Activated CD8-positive, alpha-beta T cell treated with anti-CD3 and anti-CD28 coated beads for 36 hours (primary cell): ENCODE results near the gene LMAN1. TPM values are rescaled to one million over a fixed set of nuclear protein-coding genes. Genes with fewer than 3 reads are reported as not detected.
A peak's percentile ranks its signal among the peaks of the same experiment; 100 is the strongest.

Source experiments
- ATAC-seq: fragments of 200-7000 bp; cut with Tn5 transposase; one replicate; pipeline ENCODE4 v1.10.0; 2021; ENCODE audit warnings: mild to moderate bottlenecking, moderate library complexity
- CTCF ChIA-PET: fragments of 350-600 bp; sonication (Branson Sonifier 250); formaldehyde crosslinking; loops from one replicate; lab custom pipeline; 2021; ENCODE audit warnings: antibody characterized with exemption; lab: Charles Lee
- POLR2A ChIA-PET: fragments of 350-600 bp; sonication (Branson Sonifier 250); formaldehyde crosslinking; loops from one replicate; lab custom pipeline; 2021; ENCODE audit warnings: antibody characterized with exemption; lab: Charles Lee
- DNase-seq: peaks from one replicate; pipeline ENCODE4 v3.0.0-alpha.2; 2020
- H3K27ac Mint-ChIP-seq: one replicate; pipeline ENCODE4 v1.8.0; 2021; ENCODE audit warnings: mild to moderate bottlenecking, mixed read lengths
- H3K27me3 Mint-ChIP-seq: one replicate; pipeline ENCODE4 v1.8.0; 2021; ENCODE audit warnings: mixed read lengths
- H3K36me3 Mint-ChIP-seq: one replicate; pipeline ENCODE4 v1.8.0; 2021; ENCODE audit warnings: low read depth, mixed read lengths
- H3K4me1 Mint-ChIP-seq: one replicate; pipeline ENCODE4 v1.8.0; 2021; ENCODE audit warnings: low read depth, mixed read lengths
- H3K4me3 Mint-ChIP-seq: one replicate; pipeline ENCODE4 v1.8.0; 2021; ENCODE audit warnings: mild to moderate bottlenecking, moderate library complexity, mixed read lengths
- H3K9me3 Mint-ChIP-seq: one replicate; pipeline ENCODE4 v1.8.0; 2021; ENCODE audit warnings: mixed read lengths
- CTCF ChIP-seq: fragments of 200-600 bp; IDR thresholded peaks from one replicate; pipeline ENCODE4 v1.8.0; 2022; ENCODE audit warnings: antibody characterized with exemption, mild to moderate bottlenecking
- intact Hi-C: fragments of 100-400 bp; cut with micrococcal nuclease; formaldehyde crosslinking; loops from one replicate; pipeline ENCODE4 v1.10.0; 2022
- total RNA-seq, 2 experiments: library from RNA; stranded (reverse); gene quantifications; one replicate each; pipeline ENCODE4 v1.2.3, GENCODE V29; 2021

LMAN1 gene
- 100 to 1,000 TPM; 126 to 140 TPM for total RNA-seq

- peak; percentile 96 for DNase-seq
- CTCF ChIA-PET: interaction anchor here (1.3 kb wide), 1 partner anchor 43 kb away, joined by 4 read pairs; no protein-coding TSS in a partner anchor
- peak within 1 kb of the TSS; percentile 87 for H3K4me3 Mint-ChIP-seq
Observed at GRCh38 chr18:59358712-59359575, at the start of gene LMAN1. Gene LMAN1, minus strand, starts transcription at chr18:59359265. Its CDS starts 21 bp downstream, at chr18:59359244.

GRCh38 chr18:59402432-59403090 is 43.5 kb upstream of the LMAN1 start:
- Mint-ChIP-seq H3K9me3 (no peaks in the 10 kb centered on the region), H3K27ac (no peak overlapping the region), H3K27me3 (peaks cover 7% of the 10 kb centered on the region), H3K4me3 (no peak overlapping the region), H3K4me1 (no peaks in the 10 kb centered on the region), H3K36me3 (no peaks in the 10 kb centered on the region)
- ChIA-PET POLR2A (no interaction called here), CTCF (interaction anchor here (0.6 to 5.5 kb wide), 59 partner anchors 9 to 639 kb away, joined by 3 to 219 read pairs (median 4); partner anchors contain the start of genes CPLX4, GRP, LMAN1 and RAX)
- DNase-seq: peak; percentile 87
- ATAC-seq: peak; percentile 100
- intact Hi-C loops: loop anchor here (2.0 kb wide), 2 partner anchors 92 to 154 kb away; no protein-coding TSS in a partner anchor
- TF ChIP-seq CTCF: peak; percentile 97

More at GRCh38 chr18:59358712-59359575, at the start of gene LMAN1:
- POLR2A ChIA-PET: interaction anchor here (0.9 to 1.6 kb wide), 6 partner anchors 11 to 541 kb away, joined by 3 to 4 read pairs (median 4); partner anchors contain the start of gene PMAIP1
- H3K27ac Mint-ChIP-seq: peak within 1 kb of the TSS; percentile 91
- intact Hi-C loops: loop anchor here (10.0 kb wide), 1 partner anchor 546 kb away; no protein-coding TSS in a partner anchor
- no peaks in the 10 kb centered on the region for H3K27me3 Mint-ChIP-seq
- TF ChIP-seq CTCF: no peak
- H3K36me3 Mint-ChIP-seq: peaks cover 33% of the 10 kb centered on the region
- peak; percentile 95 for ATAC-seq
- peaks cover 36% of the 10 kb centered on the region for H3K4me1 Mint-ChIP-seq
- no peaks in the 10 kb centered on the region for H3K9me3 Mint-ChIP-seq

GRCh38 chr18:59400407-59400806 is 41.3 kb upstream of the LMAN1 start:
- ATAC-seq (no peak), DNase-seq (no peak)
- intact Hi-C loops: no loop called here
- ChIA-PET CTCF (interaction anchor here (1.6 to 5.5 kb wide), 2 partner anchors 90 to 151 kb away, joined by 8 to 219 read pairs; no protein-coding TSS in a partner anchor), POLR2A (interaction anchor here (0.6 kb wide), 2 partner anchors 54 to 152 kb away, joined by 3 to 4 read pairs; no protein-coding TSS in a partner anchor)
- no peaks in the 10 kb centered on the region for H3K9me3 Mint-ChIP-seq
- H3K4me1 Mint-ChIP-seq: peaks cover 4% of the 10 kb centered on the region
- no peaks in the 10 kb centered on the region for H3K36me3 Mint-ChIP-seq
- H3K27me3 Mint-ChIP-seq: peaks cover 10% of the 10 kb centered on the region
- TF ChIP-seq CTCF: no peak
- H3K27ac Mint-ChIP-seq: no peak overlapping the region
- H3K4me3 Mint-ChIP-seq: no peak overlapping the region

GRCh38 chr18:59395226-59396175 is 36.4 kb upstream of the LMAN1 start:
- H3K27me3 Mint-ChIP-seq: peaks cover 27% of the 10 kb centered on the region
- POLR2A ChIA-PET: interaction anchor here (0.6 kb wide), 1 partner anchor 144 kb away, joined by 3 read pairs; no protein-coding TSS in a partner anchor
- ATAC-seq: peak; percentile 34

More at GRCh38 chr18:59395226-59396175, 36.4 kb upstream of the LMAN1 start:
- H3K36me3 Mint-ChIP-seq: no peaks in the 10 kb centered on the region
- intact Hi-C loops: no loop called here
- TF ChIP-seq CTCF: no peak
- no peak overlapping the region for H3K4me3 Mint-ChIP-seq
- peak; percentile 19 for DNase-seq
- no peak overlapping the region for H3K27ac Mint-ChIP-seq
- H3K4me1 Mint-ChIP-seq: peaks cover 9% of the 10 kb centered on the region
- CTCF ChIA-PET: interaction anchor here (0.6 to 1.3 kb wide), 3 partner anchors 87 to 146 kb away, joined by 3 to 5 read pairs (median 4); no protein-coding TSS in a partner anchor
- no peaks in the 10 kb centered on the region for H3K9me3 Mint-ChIP-seq
